ENCODE results near the gene PRKAR1B. TPM values are rescaled to one million over a fixed set of nuclear protein-coding genes. Genes with fewer than 3 reads are reported as not detected.

PRKAR1B gene
- total RNA-seq, 1 experiment from 2014 or later, result 43.3 TPM

DNA sequence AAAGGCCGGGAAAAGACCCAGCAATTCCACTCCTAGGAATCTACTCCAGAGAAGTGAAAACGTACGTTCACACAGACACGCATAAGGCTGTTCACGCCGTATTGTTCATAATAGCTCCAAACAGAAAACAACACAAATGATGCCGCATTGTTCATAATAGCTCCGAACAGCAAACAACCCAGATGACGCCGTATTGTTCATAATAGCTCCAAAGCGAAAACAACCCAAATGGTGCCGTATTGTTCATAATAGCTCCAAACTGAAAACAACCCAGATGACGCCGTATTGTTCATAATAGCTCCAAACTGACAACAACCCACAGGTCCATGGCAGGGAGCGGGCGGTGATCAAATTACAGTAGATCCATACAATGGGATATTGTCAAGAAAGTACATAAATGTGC is 85.8 kb downstream of the PRKAR1B start:
- Histone ChIP-seq H2BK15ac (ENCODE audit: low read depth, low read length) (no peak overlapping the region), H3K18ac (ENCODE audit: insufficient read length, low read depth, low read length) (no peak overlapping the region), H3K27ac (ENCODE audit: insufficient read length, low read depth, low read length) (no peak overlapping the region), H4K5ac (ENCODE audit: insufficient read length, low read depth, low read length) (no peak overlapping the region), H3K23me2 (ENCODE audit: insufficient read length, low read depth, low read length, poor library complexity, severe bottlenecking) (no peaks in the 10 kb centered on the region), H3K79me2 (ENCODE audit: insufficient read depth, low read length) (no peaks in the 10 kb centered on the region), H3K4me2 (ENCODE audit: insufficient read depth, insufficient read length, low read length) (no peak overlapping the region), H3K23ac (ENCODE audit: insufficient read length, low read depth, low read length) (no peak overlapping the region), H2AFZ (ENCODE audit: low read length) (no peak overlapping the region), H2BK5ac (ENCODE audit: insufficient read length, low read length) (no peak overlapping the region), H4K8ac (replicated peaks; ENCODE audit: insufficient read length, low read depth, low read length) (no peak overlapping the region), H3T11ph (ENCODE audit: low read length) (no peak overlapping the region), H2BK20ac (ENCODE audit: low read depth, low read length, poor library complexity, severe bottlenecking) (no peak overlapping the region), H4K20me1 (ENCODE audit: control insufficient read depth, insufficient read depth, insufficient read length) (no peaks in the 10 kb centered on the region), H3K14ac (ENCODE audit: insufficient read depth, low read length) (no peak overlapping the region), H3K9me3 (ENCODE audit: control insufficient read depth, low read depth, low read length) (no peaks in the 10 kb centered on the region), H3K4me1 (ENCODE audit: insufficient read depth, low read length) (no peaks in the 10 kb centered on the region), H2BK12ac (ENCODE audit: insufficient read length, low read depth, low read length) (no peak overlapping the region), H3K79me1 (ENCODE audit: insufficient read depth, low read depth, low read length, poor library complexity, severe bottlenecking) (no peaks in the 10 kb centered on the region), H3K4ac (ENCODE audit: low read depth, low read length) (no peak overlapping the region), H3K56ac (ENCODE audit: insufficient read length, low read depth, low read length) (no peak overlapping the region), H2BK120ac (ENCODE audit: low read depth, low read length, poor library complexity, severe bottlenecking) (no peak overlapping the region), H3K27me3 (ENCODE audit: insufficient read depth, low read length) (no peaks in the 10 kb centered on the region), H3K9ac (ENCODE audit: extremely low read depth, insufficient read length, low read length) (no peak overlapping the region), H2AK5ac (ENCODE audit: insufficient read length, low read length) (no peak overlapping the region), H4K91ac (ENCODE audit: insufficient read length, low read depth, low read length) (no peak overlapping the region)
- Mint-ChIP-seq H3K36me3 (ENCODE audit: insufficient read depth in 1 of 3, low read depth in 3 of 3) (peaks cover 4 to 17% (median 8%) of the 10 kb centered on the region in 3 experiments; a peak in 5 of 7 replicates), H3K4me1 (peaks cover 0 to 4% of the 10 kb centered on the region in 2 experiments; a peak in 1 of 4 replicates), H3K4me3 (no peak overlapping the region), H3K27me3 (ENCODE audit: low read depth) (no peaks in the 10 kb centered on the region), H3K27ac (no peak overlapping the region), H3K9me3 (peaks cover 2 to 9% of the 10 kb centered on the region in 2 experiments; a peak in 3 of 5 replicates)
- no peak for TF ChIP-seq CTCF (conservative IDR thresholded peaks at IDR 0.05)
- DNase-seq, result no peak
- no CpG with 5 or more reads among the region's 16 CpGs for WGBS (ENCODE audit: extremely low coverage, insufficient read length, low lambda C conversion rate)
